Stomach (tissue), 4 donors: ENCODE data around the gene THTPA.

ENCODE experiments used
- CTCF ChIP-seq, 7 experiments: fragments of 450-650 bp in 4 of 7; fragments of 200-600 bp in 3 of 7; sonication (generic) in 3 of 7; IDR thresholded peaks; one replicate each; pipeline ENCODE4 v1.5.1; 2016 to 2019; ENCODE audit warnings: antibody characterized with exemption in 7 of 7, control low read depth in 2 of 7, mild to moderate bottlenecking in 1 of 7
- POLR2A ChIP-seq, 4 donors: fragments of 450-650 bp; IDR thresholded peaks; one replicate each; pipeline ENCODE4 v1.6.1; 2016; ENCODE audit warnings: antibody characterized with exemption in 4 of 4, control low read depth in 2 of 4, mild to moderate bottlenecking in 1 of 4, moderate library complexity in 1 of 4

- TF ChIP-seq CTCF (IDR thresholded peaks at IDR 0.05) (no peak), POLR2A (IDR thresholded peaks at IDR 0.05) (no peak)
Measured at GRCh38 chr14:23559926-23560520, 4.0 kb downstream of the THTPA start.
